Measurements from ENCODE around the gene GPC2. TPM values are rescaled to one million over a fixed set of nuclear protein-coding genes. Genes with fewer than 3 reads are reported as not detected.

The GPC2 gene
- total RNA-seq, 1 donor from 2014 or later, result 1.3 TPM

GRCh38 chr7:100158229-100159098, 18.7 kb downstream of the GPC2 start, which contains the start of gene TRAPPC14:
Gene TRAPPC14 (minus strand): TSS chr7:100158723. CDS start chr7:100158499, 224 bp downstream.
- TF ChIP-seq CTCF (IDR thresholded peaks at IDR 0.05; ENCODE audit: insufficient read depth, low read length, severe bottlenecking), result no peak
- DNase-seq (ENCODE audit: low read depth), result peak; percentile 60
- H3K27me3 ChIP-seq (ENCODE audit: control insufficient read depth, insufficient read depth, low read length), result no peaks in the 10 kb centered on the region
- peaks cover 20% of the 10 kb centered on the region for H3K36me3 ChIP-seq (ENCODE audit: control insufficient read depth, insufficient read depth, low read length)
- peak within 1 kb of the TSS; percentile 78 for H3K4me3 ChIP-seq (ENCODE audit: low read depth, low read length)
- no peak for FAIRE-seq

- H3K27me3 ChIP-seq (ENCODE audit: control insufficient read depth, insufficient read depth, low read length), result no peaks in the 10 kb centered on the region
- DNase-seq (ENCODE audit: low read depth) (peak; percentile 78), FAIRE-seq (no peak)
Measured at GRCh38 chr7:100157334-100158228, 19.6 kb downstream of the GPC2 start.

GRCh38 chr7:100157069-100157333, 20.2 kb downstream of the GPC2 start:
- H3K27me3 ChIP-seq (ENCODE audit: control insufficient read depth, insufficient read depth, low read length), result no peaks in the 10 kb centered on the region
- TF ChIP-seq CTCF (IDR thresholded peaks at IDR 0.05; ENCODE audit: insufficient read depth, low read length, severe bottlenecking), result no peak
- FAIRE-seq (no peak), DNase-seq (ENCODE audit: low read depth) (no peak)
- no peak overlapping the region for H3K4me3 ChIP-seq (ENCODE audit: low read depth, low read length)
- H3K36me3 ChIP-seq (ENCODE audit: control insufficient read depth, insufficient read depth, low read length), result peaks cover 25% of the 10 kb centered on the region

More at GRCh38 chr7:100157334-100158228, 19.6 kb downstream of the GPC2 start:
- peaks cover 22% of the 10 kb centered on the region for H3K36me3 ChIP-seq (ENCODE audit: control insufficient read depth, insufficient read depth, low read length)
- peak overlapping the region; percentile 78 for H3K4me3 ChIP-seq (ENCODE audit: low read depth, low read length)
- TF ChIP-seq CTCF (IDR thresholded peaks at IDR 0.05; ENCODE audit: insufficient read depth, low read length, severe bottlenecking), result peak; percentile 37

GRCh38 chr7:100156331-100157068, 20.7 kb downstream of the GPC2 start:
- H3K36me3 ChIP-seq (ENCODE audit: control insufficient read depth, insufficient read depth, low read length), result peaks cover 27% of the 10 kb centered on the region
- TF ChIP-seq CTCF (IDR thresholded peaks at IDR 0.05; ENCODE audit: insufficient read depth, low read length, severe bottlenecking), result no peak
- FAIRE-seq (no peak), DNase-seq (ENCODE audit: low read depth) (no peak)
- no peak overlapping the region for H3K4me3 ChIP-seq (ENCODE audit: low read depth, low read length)
- H3K27me3 ChIP-seq (ENCODE audit: control insufficient read depth, insufficient read depth, low read length), result no peaks in the 10 kb centered on the region

- peaks cover 27% of the 10 kb centered on the region for H3K36me3 ChIP-seq (ENCODE audit: control insufficient read depth, insufficient read depth, low read length)
- FAIRE-seq (no peak), DNase-seq (ENCODE audit: low read depth) (no peak)
- H3K4me3 ChIP-seq (ENCODE audit: low read depth, low read length), result no peak overlapping the region
- no peaks in the 10 kb centered on the region for H3K27me3 ChIP-seq (ENCODE audit: control insufficient read depth, insufficient read depth, low read length)
- no peak for TF ChIP-seq CTCF (IDR thresholded peaks at IDR 0.05; ENCODE audit: insufficient read depth, low read length, severe bottlenecking)
Measured at GRCh38 chr7:100155553-100156317, 21.4 kb downstream of the GPC2 start.

Measured in bronchial epithelial cell (primary cell).